Heart right ventricle (tissue), 16 donors: Measurements from ENCODE around the gene ZFAND3. TPM values are rescaled to one million over a fixed set of nuclear protein-coding genes. Genes with fewer than 3 reads are reported as not detected.

Experiments
- ATAC-seq, 8 donors: fragments of 200-7000 bp; cut with Tn5 transposase; one replicate each; pipeline ENCODE4 v1.9.1; 2020; ENCODE audit warnings: mild to moderate bottlenecking in 8 of 8, moderate library complexity in 8 of 8, moderate number of reproducible peaks in 1 of 8
- DNase-seq, 2 donors: peaks; one replicate each; pipeline ENCODE4 v3.0.0-alpha.2; 2020
- H3K27ac ChIP-seq, 10 donors: fragments of 200-600 bp; sonication (generic) in 2 of 10; one replicate each; pipeline versions ENCODE4 v1.5.0 to v1.8.0; 2020 to 2022; ENCODE audit warnings: mild to moderate bottlenecking in 3 of 10
- H3K27me3 ChIP-seq, 7 donors: fragments of 200-600 bp; one replicate each; pipeline ENCODE4 v1.8.0; 2021 to 2022; ENCODE audit warnings: mild to moderate bottlenecking in 2 of 7
- H3K36me3 ChIP-seq, 9 donors: fragments of 200-600 bp; sonication (generic) in 1 of 9; one replicate each; pipeline versions ENCODE4 v1.5.0 to v1.8.0; 2020 to 2022; ENCODE audit warnings: mild to moderate bottlenecking in 2 of 9
- H3K4me1 ChIP-seq, 9 donors: fragments of 200-600 bp; sonication (generic) in 1 of 9; one replicate each; pipeline versions ENCODE4 v1.5.0 to v1.8.0; 2020 to 2022; ENCODE audit warnings: mild to moderate bottlenecking in 4 of 9
- H3K4me3 ChIP-seq, 10 donors: fragments of 200-600 bp; sonication (generic) in 2 of 10; one replicate each; pipeline versions ENCODE4 v1.5.0 to v1.8.0; 2020 to 2022; ENCODE audit warnings: mild to moderate bottlenecking in 7 of 10, moderate library complexity in 2 of 10
- H3K9me3 ChIP-seq, 11 donors: fragments of 200-600 bp in 10 of 11; sonication (generic) in 2 of 11; one replicate each; pipeline versions ENCODE4 v1.5.0 to v1.8.0; 2013 to 2022; ENCODE audit warnings: mild to moderate bottlenecking in 2 of 11, control low read depth in 1 of 11, moderate library complexity in 1 of 11
- CTCF ChIP-seq, 9 donors: fragments of 200-600 bp; sonication (generic) in 2 of 9; IDR thresholded peaks; one replicate each; pipeline versions ENCODE4 v1.5.0 to v1.8.0; 2021 to 2022; ENCODE audit warnings: antibody characterized with exemption in 9 of 9, mild to moderate bottlenecking in 5 of 9, moderate library complexity in 1 of 9
- WGBS, 2 donors: extraction: QIAGEN DNeasy Blood & Tissue Kit; methylation state at CpG; one replicate each; pipeline ENCODE4 v1.1.7; 2013; ENCODE audit warnings: inconsistent platforms in 1 of 2; 5-methylcytosine and 5-hydroxymethylcytosine counted together
- intact Hi-C, 10 donors: fragments of 100-400 bp; cut with DNase I; formaldehyde crosslinking; loops; one replicate each; pipeline versions ENCODE4 v1.11.1 to v1.14.2; 2022
- polyA plus RNA-seq, 2 donors: library from polyadenylated mRNA; stranded (reverse); fragments of 200-250 nt; gene quantifications; one replicate each; pipeline ENCODE4 v1.2.3, GENCODE V29; 2013
- total RNA-seq, 10 donors: library from RNA; stranded (reverse); fragmentation: NEBNext Ultra II Directional in 3 of 10; extraction: Animal tissue kit (Norgen Biotek cat#: 25700) in 3 of 10; gene quantifications; one replicate each; pipeline versions ENCODE4 v1.2.1 to v1.2.4, GENCODE V29; 2021 to 2023
- donor health status: Arrhythmogenic right ventricular cardiomyopathy.
- donor health status: ischemic (EF 13 %, LVEDD 7.1; RV severe dilation, severe dysfunction).
- donor health status: healthy with polysubstance abuse.
- donor health status: DM: no; HTN: yes; CAD: no.
- donor health status: DM: no; HTN: no; CAD: no.
- donor health status: ischemic (EF 25% LVEDD 6.9; RV normal size, moderate dysfunction).
- donor health status: ischemic (EF 25% LVEDD 5.7; RV mildly dilated, moderate dysfunction).
- donor health status: healthy.
- donor health status: DM: yes; HTN: yes; CAD: no.
- donor health status: Ischemic cardiomyopathy.
- donor health status: ischemic (EF 35%, LVEDD 5.7; RV mildly dilated, moderate dysfunction).
- donor health status: nonischemic (EF 11% LVEDD 7.7; RV severe dilation, severe dysfunction).
- donor health status: DM: yes; HTN: yes; CAD: no.
- donor health status: PGD.
- donor health status: ischemic (EF 29% LVEDD 5.4; RV normal size, mild dysfunction).
- donor health status: nonischemic (EF 23%, LVEDD 6.1; RV moderate dilation, normal function).

Gene ZFAND3
- total and polyA plus RNA-seq, 12 donors, result 24.4 to 123 (median 105) TPM

DNA sequence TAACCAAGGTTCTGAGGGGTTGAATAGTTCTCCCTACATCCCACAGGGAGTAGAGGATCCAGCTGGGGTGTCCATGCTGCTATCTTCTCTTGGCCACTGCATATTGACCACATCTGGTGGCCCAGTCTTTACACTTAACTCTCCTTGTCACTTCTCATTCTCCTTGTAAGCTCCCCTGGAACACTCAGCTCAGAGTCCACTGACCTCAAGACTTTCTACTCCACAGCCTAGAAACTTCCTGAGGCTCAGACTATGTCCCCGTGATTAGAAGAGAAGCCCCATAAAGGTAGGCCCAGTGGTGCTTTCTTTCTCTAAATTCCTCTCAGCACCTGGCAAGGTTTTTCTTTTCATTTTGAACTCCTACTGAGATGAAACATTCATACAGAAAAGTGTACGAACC is 13.3 kb upstream of the ZFAND3 start:
- WGBS, 2 donors, result 90 to 98% methylated on average over 2 of the region's 2 CpGs
- Histone ChIP-seq H3K27me3 (peaks cover 0 to 6% (median 0%) of the 10 kb centered on the region in 7 donors), H3K4me3 (no peak overlapping the region), H3K4me1 (peaks cover 0 to 24% (median 5%) of the 10 kb centered on the region in 9 donors), H3K9me3 (no peaks in the 10 kb centered on the region), H3K27ac (no peak overlapping the region), H3K36me3 (no peaks in the 10 kb centered on the region)
- TF ChIP-seq CTCF (IDR thresholded peaks at IDR 0.05), result no peak
- no peak for ATAC-seq
- intact Hi-C loops, result loop anchor here in 1 of 10 donors (10.0 kb wide), 1 partner anchor 49 kb away; no protein-coding TSS in a partner anchor
- DNase-seq, result no peak

DNA sequence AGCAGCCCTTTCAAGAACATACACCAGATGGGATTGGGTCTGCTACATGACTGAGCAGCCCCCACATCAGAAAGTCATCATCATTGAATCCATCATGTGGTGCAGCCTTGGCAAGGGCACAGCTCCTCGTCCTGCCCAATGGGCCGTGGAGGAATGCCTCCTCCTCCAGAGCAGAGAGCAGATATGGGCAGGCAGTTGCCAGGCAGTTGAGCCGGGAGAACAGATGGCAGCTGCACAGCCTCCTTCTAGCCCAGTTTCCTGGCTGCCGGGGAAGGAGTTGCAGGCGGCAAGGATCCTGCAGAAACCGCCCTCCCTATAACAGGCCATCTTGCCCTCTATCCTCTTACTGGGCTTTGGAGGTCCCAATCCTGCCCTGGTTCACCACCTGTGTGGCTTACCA is 11.9 kb upstream of the ZFAND3 start:
- Histone ChIP-seq H3K27ac (no peak overlapping the region), H3K4me1 (peaks cover 0 to 19% (median 5%) of the 10 kb centered on the region in 9 donors), H3K36me3 (no peaks in the 10 kb centered on the region), H3K4me3 (no peak overlapping the region), H3K9me3 (no peaks in the 10 kb centered on the region), H3K27me3 (peaks cover 0 to 6% (median 0%) of the 10 kb centered on the region in 7 donors)
- no peak for DNase-seq
- intact Hi-C loops, result loop anchor here in 1 of 10 donors (10.0 kb wide), 1 partner anchor 47 kb away; no protein-coding TSS in a partner anchor
- WGBS, 2 donors, result 57% methylated on average over 6 of the region's 6 CpGs
- peak in 5 of 8 donors; percentile 35 to 67 (median 54) for ATAC-seq
- TF ChIP-seq CTCF (IDR thresholded peaks at IDR 0.05), result no peak

- peak in 5 of 8 donors; percentile 42 to 76 (median 51) for ATAC-seq
- peaks cover 0 to 11% (median 5%) of the 10 kb centered on the region in 9 donors for H3K4me1 ChIP-seq
Measured at GRCh38 chr6:37809197-37809543, 10.4 kb upstream of the ZFAND3 start.

GRCh38 chr6:37812841-37813240 is 6.7 kb upstream of the ZFAND3 start:
- Histone ChIP-seq H3K36me3 (no peaks in the 10 kb centered on the region), H3K4me1 (peaks cover 0 to 12% (median 5%) of the 10 kb centered on the region in 9 donors), H3K27me3 (peaks cover 0 to 6% (median 0%) of the 10 kb centered on the region in 7 donors), H3K27ac (no peak overlapping the region), H3K9me3 (no peaks in the 10 kb centered on the region), H3K4me3 (no peak overlapping the region)
- no peak for TF ChIP-seq CTCF (IDR thresholded peaks at IDR 0.05)
- WGBS, 2 donors, result 98 to 100% methylated on average over 1 of the region's 1 CpG
- ATAC-seq (no peak), DNase-seq (no peak)
- intact Hi-C loops, result loop anchor here in 1 of 10 donors (10.0 kb wide), 1 partner anchor 192 kb away; no protein-coding TSS in a partner anchor

More at GRCh38 chr6:37809197-37809543, 10.4 kb upstream of the ZFAND3 start:
- 27 to 43% methylated on average over 3 of the region's 3 CpGs for WGBS, 2 donors
- Histone ChIP-seq H3K27me3 (peaks cover 0 to 6% (median 0%) of the 10 kb centered on the region in 7 donors), H3K4me3 (no peak overlapping the region), H3K9me3 (no peaks in the 10 kb centered on the region), H3K36me3 (no peaks in the 10 kb centered on the region), H3K27ac (no peak overlapping the region)
- no peak for TF ChIP-seq CTCF (IDR thresholded peaks at IDR 0.05)
- intact Hi-C loops, result loop anchor here in 1 of 10 donors (10.0 kb wide), 1 partner anchor 46 kb away; no protein-coding TSS in a partner anchor
- DNase-seq, result peak; percentile 38 to 42
